Ishikawa (cell line): Measurements from ENCODE around the gene ACRBP.

ENCODE experiments used
- CEBPB ChIP-seq: IDR thresholded peaks from 2 replicates; pipeline ENCODE4 v1.6.1; 2012
- CREB1 ChIP-seq: IDR thresholded peaks from 2 replicates; pipeline ENCODE4 v1.6.1; 2012; ENCODE audit warnings: low read depth
- EGR1 ChIP-seq: IDR thresholded peaks from 2 replicates; pipeline ENCODE4 v1.6.1; 2012
- EP300 ChIP-seq: IDR thresholded peaks from 2 replicates; pipeline ENCODE4 v1.6.1; 2012; ENCODE audit warnings: borderline replicate concordance
- FOXM1 ChIP-seq: IDR thresholded peaks from 2 replicates; pipeline ENCODE4 v1.6.1; 2012; ENCODE audit warnings: low read depth, borderline replicate concordance
- MAX ChIP-seq: IDR thresholded peaks from 2 replicates; pipeline ENCODE4 v1.6.1; 2012
- NFIC ChIP-seq: IDR thresholded peaks from 2 replicates; pipeline ENCODE4 v1.6.1; 2012
- RAD21 ChIP-seq: IDR thresholded peaks from 2 replicates; pipeline ENCODE4 v1.6.1; 2012; ENCODE audit warnings: low read depth
- REST ChIP-seq: IDR thresholded peaks from 2 replicates; pipeline ENCODE4 v1.6.1; 2012; ENCODE audit warnings: low read depth, mild to moderate bottlenecking
- TAF1 ChIP-seq: IDR thresholded peaks from 2 replicates; pipeline ENCODE4 v1.6.1; 2012; ENCODE audit warnings: low read depth, mild to moderate bottlenecking
- TCF12 ChIP-seq: IDR thresholded peaks from 2 replicates; pipeline ENCODE4 v1.6.1; 2012; ENCODE audit warnings: low read depth
- TEAD4 ChIP-seq: IDR thresholded peaks from 2 replicates; pipeline ENCODE4 v1.6.1; 2012
- USF1 ChIP-seq: IDR thresholded peaks from 2 replicates; pipeline ENCODE4 v1.6.1; 2012
- YY1 ChIP-seq: IDR thresholded peaks from 2 replicates; pipeline ENCODE4 v1.6.1; 2012; ENCODE audit warnings: low read depth
- ZBTB7A ChIP-seq: IDR thresholded peaks from 2 replicates; pipeline ENCODE4 v1.6.1; 2012; ENCODE audit warnings: low read depth

The ACRBP gene

GRCh38 chr12:6606331-6607131, 40.7 kb downstream of the ACRBP start:
- TF ChIP-seq TAF1 (no peak), FOXM1 (no peak), MAX (peak; percentile 30), ZBTB7A (peak; percentile 56), USF1 (peak; percentile 35; the same call in 1 of the 2 replicates), EGR1 (no peak)

GRCh38 chr12:6605421-6606330, 41.6 kb downstream of the ACRBP start:
- TF ChIP-seq CREB1, result no peak
- TF ChIP-seq USF1, result no peak
- TF ChIP-seq RAD21, result no peak
- TF ChIP-seq NFIC, result no peak
- TF ChIP-seq REST, result no peak
- TF ChIP-seq ZBTB7A, result no peak
- no peak for TF ChIP-seq TAF1
- no peak for TF ChIP-seq EGR1
- 0 out of 2 replicates have a peak, but pooled peaks have one; percentile 17 for TF ChIP-seq TEAD4
- TF ChIP-seq TCF12, result no peak
- no peak for TF ChIP-seq EP300
- TF ChIP-seq MAX, result peak; percentile 21
- 0 out of 2 replicates have a peak, but pooled peaks have one; percentile 31 for TF ChIP-seq YY1
- TF ChIP-seq FOXM1, result no peak
- TF ChIP-seq CEBPB, result no peak

GRCh38 chr12:6604259-6605029, 42.8 kb downstream of the ACRBP start:
- TF ChIP-seq TEAD4 (no peak), EGR1 (no peak), CREB1 (no peak), NFIC (no peak), EP300 (no peak)

GRCh38 chr12:6603095-6603567, 44.1 kb downstream of the ACRBP start:
- TF ChIP-seq USF1 (no peak), TAF1 (no peak), CEBPB (no peak), RAD21 (no peak), NFIC (no peak), MAX (no peak), EGR1 (no peak), TEAD4 (no peak), CREB1 (no peak), YY1 (no peak), FOXM1 (no peak), REST (no peak), TCF12 (no peak), EP300 (no peak), ZBTB7A (no peak)
